Measurements from ENCODE around the gene PTPRF.

PTPRF gene

GRCh38 chr1:43565600-43566360 is 35.1 kb downstream of the PTPRF start:
- TF ChIP-seq GATA3 (IDR thresholded peaks at IDR 0.05; ENCODE audit: low read depth, low read length) (no peak), GATA2 (IDR thresholded peaks at IDR 0.05; ENCODE audit: low read depth, low read length) (no peak)

DNA sequence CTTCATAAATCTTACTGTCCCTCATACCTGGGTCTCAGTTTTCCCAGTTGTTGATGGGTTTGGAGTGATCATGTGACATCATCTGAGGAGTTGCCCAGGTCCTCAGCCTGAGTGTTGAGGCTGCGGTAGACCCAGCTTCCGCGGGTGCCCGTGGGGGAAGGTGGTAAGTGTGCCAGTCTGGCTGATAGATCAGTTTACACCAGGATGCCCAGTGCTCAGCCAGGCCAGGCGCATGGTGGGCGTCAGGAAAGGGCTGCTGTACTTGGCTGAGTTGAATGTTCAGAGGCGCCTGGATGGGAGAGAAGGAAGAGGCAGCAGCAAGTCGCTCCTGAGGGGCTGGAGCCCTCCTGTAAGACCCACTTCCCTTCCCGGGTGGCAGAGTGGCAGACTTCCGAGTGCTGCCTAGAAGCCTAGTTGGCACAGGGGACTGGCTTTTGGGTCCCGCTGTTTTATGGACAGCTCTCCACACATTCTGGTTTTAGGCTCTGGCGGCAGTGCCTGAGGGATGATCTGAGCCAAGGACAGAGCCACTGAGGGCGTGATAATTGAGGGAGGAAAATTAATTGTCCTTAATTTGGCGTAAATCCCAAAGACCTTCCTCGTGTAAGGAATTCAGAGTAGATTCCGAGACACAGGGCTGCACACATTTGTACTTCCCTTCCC is 35.8 kb downstream of the PTPRF start:
- TF ChIP-seq GATA2 (IDR thresholded peaks at IDR 0.05; ENCODE audit: low read depth, low read length): no peak
- TF ChIP-seq GATA3 (IDR thresholded peaks at IDR 0.05; ENCODE audit: low read depth, low read length): no peak

GRCh38 chr1:43569175-43569574 is 38.5 kb downstream of the PTPRF start:
- TF ChIP-seq GATA3 (IDR thresholded peaks at IDR 0.05; ENCODE audit: low read depth, low read length): no peak
- no peak for TF ChIP-seq GATA2 (IDR thresholded peaks at IDR 0.05; ENCODE audit: low read depth, low read length)

- TF ChIP-seq GATA3 (IDR thresholded peaks at IDR 0.05; ENCODE audit: low read depth, low read length): no peak
- no peak for TF ChIP-seq GATA2 (IDR thresholded peaks at IDR 0.05; ENCODE audit: low read depth, low read length)
Measured at GRCh38 chr1:43570277-43570676, 39.6 kb downstream of the PTPRF start.

- no peak for TF ChIP-seq GATA2 (IDR thresholded peaks at IDR 0.05; ENCODE audit: low read depth, low read length)
- TF ChIP-seq GATA3 (IDR thresholded peaks at IDR 0.05; ENCODE audit: low read depth, low read length): no peak
Measured at GRCh38 chr1:43570715-43571114, 40.0 kb downstream of the PTPRF start.

DNA sequence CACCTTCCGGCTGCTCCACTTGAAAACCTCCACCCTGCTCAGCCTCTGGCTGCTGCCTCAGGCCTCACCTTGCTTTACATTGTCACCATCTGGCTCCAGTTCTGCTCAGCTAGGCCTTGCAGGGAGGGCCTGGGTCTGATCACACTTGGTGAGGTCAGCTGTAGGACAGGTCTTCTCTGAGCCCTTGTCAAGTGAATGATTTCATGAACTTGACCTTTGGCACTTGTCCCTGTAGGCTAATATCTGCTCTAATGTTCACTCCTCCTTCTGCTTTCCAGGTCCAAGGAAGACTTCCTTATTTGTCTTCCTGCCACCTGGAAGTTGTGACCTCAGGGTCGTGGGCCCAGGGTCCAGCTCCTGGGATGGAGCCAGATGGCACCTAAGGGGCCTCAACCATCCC is 41.4 kb downstream of the PTPRF start:
- TF ChIP-seq GATA2 (IDR thresholded peaks at IDR 0.05; ENCODE audit: low read depth, low read length) (no peak), GATA3 (IDR thresholded peaks at IDR 0.05; ENCODE audit: low read depth, low read length) (no peak)

- no peak for TF ChIP-seq GATA2 (IDR thresholded peaks at IDR 0.05; ENCODE audit: low read depth, low read length)
- TF ChIP-seq GATA3 (IDR thresholded peaks at IDR 0.05; ENCODE audit: low read depth, low read length): no peak
Measured at GRCh38 chr1:43572538-43572937, 41.9 kb downstream of the PTPRF start.

DNA sequence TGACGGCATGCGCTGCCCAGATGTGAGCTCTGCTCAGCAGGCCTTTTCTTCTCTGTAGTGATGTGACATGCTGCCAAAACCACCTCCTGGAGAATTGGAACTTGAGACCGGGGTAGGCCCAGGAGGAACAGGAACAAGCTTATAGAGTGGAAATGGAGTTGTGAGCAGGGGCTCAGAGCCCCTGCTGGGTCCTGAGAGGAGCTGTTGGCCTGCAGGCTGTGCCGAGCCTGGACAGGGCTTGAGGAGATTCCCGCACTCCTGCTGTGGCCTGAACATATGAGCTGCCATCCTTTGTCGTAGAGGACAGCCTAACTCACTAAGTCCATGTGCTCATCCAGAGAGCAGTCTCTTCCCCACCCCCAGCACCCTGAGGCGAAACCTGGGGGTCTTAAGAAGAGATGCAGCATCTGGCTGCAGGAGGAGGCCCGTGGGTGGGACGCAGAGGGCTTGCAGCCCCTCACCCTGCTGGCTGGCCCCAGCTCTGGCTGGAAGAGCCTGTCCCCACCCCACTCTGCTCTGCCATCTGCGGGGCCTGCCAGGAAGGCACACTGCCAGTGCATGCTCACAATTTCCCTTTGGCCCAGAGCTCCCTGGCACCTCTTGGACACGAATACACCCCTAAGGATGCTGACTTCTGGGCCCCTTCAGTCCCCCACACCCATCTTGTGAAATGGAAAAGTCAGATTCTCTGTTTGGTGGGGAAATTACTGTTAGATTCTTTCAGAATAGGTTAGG is 42.5 kb downstream of the PTPRF start:
- TF ChIP-seq GATA3 (IDR thresholded peaks at IDR 0.05; ENCODE audit: low read depth, low read length) (no peak), GATA2 (IDR thresholded peaks at IDR 0.05; ENCODE audit: low read depth, low read length) (no peak)

DNA sequence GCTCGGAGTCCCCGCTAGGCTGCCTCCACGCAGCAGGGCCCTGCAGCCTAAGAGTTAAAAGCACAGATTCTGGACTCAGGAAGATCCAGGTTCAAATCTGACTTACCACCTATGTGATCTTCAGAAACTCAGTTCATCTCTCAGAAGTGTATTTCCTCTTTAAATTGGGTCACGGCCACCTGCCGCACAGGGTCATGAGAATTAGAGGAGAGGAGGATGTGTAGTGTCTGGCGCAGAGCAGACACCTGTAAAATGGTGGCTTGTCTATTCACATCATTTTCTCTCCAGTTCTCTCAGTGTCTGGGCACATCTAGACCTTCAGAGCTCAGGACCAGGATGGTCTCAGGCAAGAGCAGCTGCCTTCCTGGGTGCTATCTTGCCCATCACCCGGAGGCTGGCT is 45.8 kb downstream of the PTPRF start:
- TF ChIP-seq GATA3 (IDR thresholded peaks at IDR 0.05; ENCODE audit: low read depth, low read length): no peak

DNA sequence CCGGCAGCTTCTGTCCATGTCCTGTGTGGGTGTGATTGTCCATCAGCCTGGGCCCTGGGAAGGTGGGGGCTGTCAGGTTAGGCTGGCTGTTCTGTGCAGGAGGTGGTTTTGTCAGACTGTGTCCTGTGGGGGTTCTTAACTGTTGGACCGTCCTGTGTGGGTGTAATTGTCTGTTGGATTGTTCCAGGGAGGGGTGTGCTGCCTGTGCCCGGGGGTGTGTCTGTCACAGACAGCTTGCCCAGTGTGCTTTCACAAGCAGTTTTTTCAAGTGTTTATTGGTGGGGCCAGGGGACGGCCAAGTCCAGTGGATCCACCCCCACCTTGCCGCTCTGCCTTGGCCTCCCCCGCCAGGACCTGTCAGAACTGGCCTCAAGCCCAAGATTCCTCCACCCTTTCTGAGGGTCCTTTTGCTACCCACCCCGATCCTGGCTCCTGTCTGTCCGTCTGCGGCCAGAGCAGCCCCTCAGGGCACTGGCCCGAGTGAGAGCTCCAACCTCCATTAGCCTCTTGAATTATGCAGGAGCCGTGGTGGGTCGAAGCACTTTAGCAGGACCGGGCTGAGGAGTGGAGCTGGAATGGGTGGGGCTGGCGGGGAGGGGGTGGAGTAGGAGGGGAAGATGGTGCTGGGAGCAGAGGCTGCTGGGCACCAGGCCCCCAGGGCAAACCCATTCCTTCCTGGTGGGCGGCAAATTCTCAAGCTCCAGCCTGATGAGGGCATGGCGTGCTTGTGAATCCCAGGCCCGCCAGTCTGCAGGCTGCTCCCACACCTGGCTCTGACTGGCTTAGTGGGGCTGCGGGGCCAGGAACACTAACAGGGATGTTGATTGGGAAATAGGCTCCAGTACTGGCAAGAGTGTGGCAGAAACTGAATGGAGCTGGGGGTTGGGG is 47.2 kb downstream of the PTPRF start:
- TF ChIP-seq GATA2 (IDR thresholded peaks at IDR 0.05; ENCODE audit: low read depth, low read length) (no peak), GATA3 (IDR thresholded peaks at IDR 0.05; ENCODE audit: low read depth, low read length) (no peak)

DNA sequence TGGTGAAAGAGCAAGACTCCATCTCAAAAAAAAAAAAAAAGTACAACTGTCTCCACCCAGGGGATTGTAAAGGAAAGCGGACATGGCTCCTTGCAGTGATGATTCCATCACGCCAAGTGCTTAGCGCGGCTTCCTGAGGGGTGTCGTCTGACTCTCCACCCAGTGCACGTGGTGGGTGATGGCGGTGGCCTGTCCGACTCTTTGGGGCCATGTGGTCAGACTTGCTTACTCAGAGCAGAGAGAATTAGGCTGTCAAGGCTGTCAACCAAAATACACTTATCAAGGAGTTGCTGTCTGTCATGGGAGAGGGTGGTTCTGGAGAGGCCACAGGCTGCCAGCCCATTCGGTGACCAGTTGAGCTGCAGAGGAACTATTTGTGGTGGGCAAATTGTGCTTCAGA is 49.4 kb downstream of the PTPRF start:
- TF ChIP-seq GATA2 (IDR thresholded peaks at IDR 0.05; ENCODE audit: low read depth, low read length) (no peak), GATA3 (IDR thresholded peaks at IDR 0.05; ENCODE audit: low read depth, low read length) (no peak)

DNA sequence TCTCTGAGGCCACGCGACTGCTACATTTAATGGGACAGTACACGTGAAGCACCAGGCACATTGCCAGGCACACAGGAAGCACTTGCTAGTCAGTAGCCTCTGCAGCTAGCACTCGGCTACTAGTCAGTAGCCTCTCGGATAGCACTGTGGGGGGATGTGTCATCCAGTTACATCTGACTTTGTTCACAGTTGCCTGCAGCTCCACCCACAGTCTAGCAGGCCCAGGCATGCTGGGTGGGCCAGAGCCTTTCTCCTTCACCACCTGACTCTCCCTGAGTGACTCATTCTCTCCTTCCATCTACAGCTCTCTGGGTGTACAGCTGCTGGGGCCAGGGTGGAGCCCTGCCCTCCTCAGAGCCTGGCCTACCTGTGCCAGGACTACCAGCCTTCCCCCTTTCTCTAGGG is 51.5 kb downstream of the PTPRF start:
- no peak for TF ChIP-seq GATA2 (IDR thresholded peaks at IDR 0.05; ENCODE audit: low read depth, low read length)
- no peak for TF ChIP-seq GATA3 (IDR thresholded peaks at IDR 0.05; ENCODE audit: low read depth, low read length)

DNA sequence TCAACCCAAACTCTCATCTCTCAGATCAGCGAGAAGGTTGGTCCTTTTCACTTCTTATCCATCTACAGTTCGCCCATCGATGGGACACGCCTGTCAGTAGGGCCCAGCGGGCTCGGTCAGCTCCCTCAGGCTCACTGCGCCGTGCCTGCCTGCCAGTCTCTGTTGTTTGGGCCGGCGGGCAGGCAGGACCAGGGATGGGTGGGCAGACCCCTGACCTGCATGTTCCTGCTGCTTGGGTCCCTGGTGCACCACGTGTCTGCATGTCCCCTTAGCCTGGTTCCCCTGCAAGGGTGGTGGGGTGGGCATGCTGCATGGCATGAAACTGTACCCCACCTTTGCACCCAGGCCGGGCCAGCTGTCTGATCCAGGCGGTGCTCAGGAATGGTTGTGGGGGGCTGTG is 52.4 kb downstream of the PTPRF start:
- TF ChIP-seq GATA3 (IDR thresholded peaks at IDR 0.05; ENCODE audit: low read depth, low read length) (no peak), GATA2 (IDR thresholded peaks at IDR 0.05; ENCODE audit: low read depth, low read length) (no peak)

DNA sequence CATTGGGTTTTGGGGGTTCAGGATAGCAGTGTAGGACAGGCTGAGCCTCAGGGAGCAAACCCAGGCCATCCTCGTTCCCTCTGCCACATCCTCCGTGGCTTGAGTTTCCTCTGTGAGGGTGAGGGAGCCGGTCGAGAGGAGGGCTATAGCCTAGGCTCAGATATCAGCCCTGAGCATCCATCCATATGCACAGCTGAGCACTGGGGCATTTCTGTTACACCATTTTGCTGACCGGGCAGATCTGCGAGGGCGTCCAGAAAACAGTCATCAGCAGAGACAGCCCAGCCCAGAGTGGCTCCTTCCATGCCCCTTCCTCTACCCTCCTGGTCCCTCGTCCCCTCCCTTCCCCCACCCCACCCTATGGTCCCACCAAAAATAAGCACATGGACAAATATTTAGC is 53.5 kb downstream of the PTPRF start:
- TF ChIP-seq GATA2 (IDR thresholded peaks at IDR 0.05; ENCODE audit: low read depth, low read length) (no peak), GATA3 (IDR thresholded peaks at IDR 0.05; ENCODE audit: low read depth, low read length) (no peak)

Data from SH-SY5Y (cell line).